ENCODE data around the gene CD40LG. TPM values are rescaled to one million over a fixed set of nuclear protein-coding genes. Genes with fewer than 3 reads are reported as not detected.

The CD40LG gene
- total and polyA plus RNA-seq, 10 donors = 1.3 to 8.7 (median 2.4) TPM

GRCh38 chrX:136660896-136661295 is 12.9 kb downstream of the CD40LG start:
- Histone ChIP-seq H3K27ac (peak overlapping the region in 3 of 8 donors; percentile 2 to 45 (median 28)), H3K4me3 (no peak overlapping the region), H3K36me3 (peaks cover 0 to 22% (median 2%) of the 10 kb centered on the region in 6 donors), H3K4me1 (peaks cover 0 to 6% (median 0%) of the 10 kb centered on the region in 6 donors), H3K9me3 (peaks cover 0 to 11% (median 4%) of the 10 kb centered on the region in 8 donors), H3K27me3 (replicated peaks in 1 of 7) (no peaks in the 10 kb centered on the region)
- DNase-seq = no peak
- intact Hi-C loops (cut with DNase I; ENCODE audit: low total_unique reads) = no loop called here
- TF ChIP-seq POLR2AphosphoS5 (IDR thresholded peaks at IDR 0.05) (no peak), POLR2A (IDR thresholded peaks at IDR 0.05) (no peak)
- TF ChIP-seq, protein P1, sequence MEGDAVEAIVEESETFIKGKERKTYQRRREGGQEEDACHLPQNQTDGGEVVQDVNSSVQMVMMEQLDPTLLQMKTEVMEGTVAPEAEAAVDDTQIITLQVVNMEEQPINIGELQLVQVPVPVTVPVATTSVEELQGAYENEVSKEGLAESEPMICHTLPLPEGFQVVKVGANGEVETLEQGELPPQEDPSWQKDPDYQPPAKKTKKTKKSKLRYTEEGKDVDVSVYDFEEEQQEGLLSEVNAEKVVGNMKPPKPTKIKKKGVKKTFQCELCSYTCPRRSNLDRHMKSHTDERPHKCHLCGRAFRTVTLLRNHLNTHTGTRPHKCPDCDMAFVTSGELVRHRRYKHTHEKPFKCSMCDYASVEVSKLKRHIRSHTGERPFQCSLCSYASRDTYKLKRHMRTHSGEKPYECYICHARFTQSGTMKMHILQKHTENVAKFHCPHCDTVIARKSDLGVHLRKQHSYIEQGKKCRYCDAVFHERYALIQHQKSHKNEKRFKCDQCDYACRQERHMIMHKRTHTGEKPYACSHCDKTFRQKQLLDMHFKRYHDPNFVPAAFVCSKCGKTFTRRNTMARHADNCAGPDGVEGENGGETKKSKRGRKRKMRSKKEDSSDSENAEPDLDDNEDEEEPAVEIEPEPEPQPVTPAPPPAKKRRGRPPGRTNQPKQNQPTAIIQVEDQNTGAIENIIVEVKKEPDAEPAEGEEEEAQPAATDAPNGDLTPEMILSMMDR (IDR thresholded peaks at IDR 0.05 in 8 of 11, conservative IDR thresholded peaks at IDR 0.05 in 3 of 11) = no peak
- WGBS, 5 donors = 74 to 100% (median 88%) methylated on average over 1 of the region's 1 CpG

DNA sequence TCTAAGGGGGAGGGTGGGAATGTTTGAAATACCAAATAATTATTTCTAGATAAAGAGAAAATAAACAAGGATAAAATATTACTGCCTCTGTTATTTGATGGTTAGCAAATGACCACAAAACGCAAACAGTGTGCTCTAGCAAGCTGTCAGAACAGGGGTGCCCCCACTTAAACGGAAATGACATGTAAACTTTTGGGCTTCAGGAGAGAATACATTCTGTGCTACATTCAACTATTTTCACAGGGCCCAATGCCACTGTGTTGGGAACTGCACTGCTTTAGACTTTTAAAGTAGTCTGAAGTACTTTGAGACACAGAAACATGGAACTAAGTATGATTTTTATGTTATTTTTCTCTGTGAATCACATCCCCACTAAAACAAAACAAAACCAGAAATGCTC is 14.1 kb downstream of the CD40LG start:
- DNase-seq = no peak
- whole genome bisulfite sequencing, 5 donors = 52 to 70% (median 54%) methylated on average over 2 of the region's 2 CpGs
- TF ChIP-seq, protein P1 (IDR thresholded peaks at IDR 0.05 in 8 of 11, conservative IDR thresholded peaks at IDR 0.05 in 3 of 11) = no peak
- TF ChIP-seq POLR2AphosphoS5 (IDR thresholded peaks at IDR 0.05) = peak in 1 of 3 donors; percentile 27
- TF ChIP-seq POLR2A (IDR thresholded peaks at IDR 0.05) = no peak

DNA sequence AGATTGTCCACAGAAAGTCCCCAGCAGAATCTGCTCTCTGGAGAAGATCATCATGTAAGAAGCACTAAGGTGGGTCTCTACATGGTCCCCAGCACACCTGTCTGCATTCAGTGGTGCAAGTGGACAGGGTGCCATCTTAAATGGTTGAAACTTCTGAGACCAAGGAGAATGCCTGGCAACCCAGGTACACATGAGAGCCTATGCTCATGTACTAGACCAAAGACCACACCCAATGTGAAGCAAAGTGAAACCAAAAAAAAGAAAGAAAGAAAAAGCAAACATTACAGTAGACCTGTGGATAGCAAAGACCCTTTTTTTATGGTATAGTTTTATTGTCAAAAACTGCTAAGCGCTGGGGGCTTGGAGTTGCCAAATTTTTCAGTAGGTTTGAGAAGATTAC is 15.0 kb downstream of the CD40LG start:
- intact Hi-C loops (cut with DNase I; ENCODE audit: low total_unique reads) = no loop called here
- TF ChIP-seq POLR2AphosphoS5 (IDR thresholded peaks at IDR 0.05) = no peak
- TF ChIP-seq POLR2A (IDR thresholded peaks at IDR 0.05) = no peak
- TF ChIP-seq, protein P1 (IDR thresholded peaks at IDR 0.05 in 8 of 11, conservative IDR thresholded peaks at IDR 0.05 in 3 of 11) = no peak
- 84 to 100% (median 100%) methylated on average over 1 of the region's 1 CpG for whole genome bisulfite sequencing, 5 donors

More for the DNA sequence above, 14.1 kb downstream of the CD40LG start:
- peaks cover 0 to 13% (median 0%) of the 10 kb centered on the region in 6 donors for H3K4me1 ChIP-seq
- H3K27ac ChIP-seq = peak overlapping the region in 4 of 8 donors; percentile 28 to 71 (median 62)
- H3K36me3 ChIP-seq = peaks cover 0 to 35% (median 8%) of the 10 kb centered on the region in 6 donors
- peaks cover 0 to 11% (median 4%) of the 10 kb centered on the region in 8 donors for H3K9me3 ChIP-seq
- intact Hi-C loops (cut with DNase I; ENCODE audit: low total_unique reads) = no loop called here
- no peak overlapping the region for H3K4me3 ChIP-seq
- no peaks in the 10 kb centered on the region for H3K27me3 ChIP-seq (replicated peaks in 1 of 7)

DNA sequence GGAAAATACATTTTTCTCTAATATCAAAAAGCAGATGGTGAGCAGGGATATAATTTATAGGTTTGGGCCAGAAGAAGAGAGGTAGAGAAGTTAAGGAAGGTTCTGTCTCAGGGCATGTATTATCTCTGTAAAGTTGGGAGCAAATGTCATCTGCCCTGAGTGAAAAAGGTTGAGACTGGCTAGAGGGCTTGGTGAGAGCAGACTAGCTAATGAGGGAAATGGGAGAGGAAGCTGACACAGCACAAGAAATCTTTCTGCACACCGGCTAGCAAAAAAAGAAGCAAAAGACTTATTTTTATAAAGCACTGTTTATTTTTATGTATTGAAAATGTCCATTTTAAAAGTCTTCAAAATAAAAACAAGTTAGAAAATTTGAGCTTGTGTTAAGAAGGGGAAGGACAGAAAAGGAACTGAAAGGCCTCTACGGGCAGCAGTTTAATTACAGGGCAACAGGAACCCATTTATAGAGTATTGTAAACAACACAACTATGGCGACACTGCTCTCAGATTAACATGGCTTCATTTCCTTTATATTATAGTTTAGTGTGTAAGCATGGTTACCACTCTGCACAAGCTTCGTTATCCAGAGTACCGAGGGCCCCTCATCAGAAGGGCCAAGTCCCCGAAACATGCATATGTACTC is 17.4 kb downstream of the CD40LG start:
- WGBS, 5 donors = 60 to 74% (median 65%) methylated on average over 6 of the region's 6 CpGs
- intact Hi-C loops (cut with DNase I; ENCODE audit: low total_unique reads) = no loop called here

More for the DNA sequence above, 15.0 kb downstream of the CD40LG start:
- Histone ChIP-seq H3K4me1 (peaks cover 0 to 13% (median 0%) of the 10 kb centered on the region in 6 donors), H3K27me3 (replicated peaks in 1 of 7) (no peaks in the 10 kb centered on the region), H3K4me3 (no peak overlapping the region), H3K9me3 (peaks cover 0 to 11% (median 4%) of the 10 kb centered on the region in 8 donors), H3K27ac (peak overlapping the region in 4 of 8 donors; percentile 28 to 71 (median 62)), H3K36me3 (peaks cover 0 to 43% (median 15%) of the 10 kb centered on the region in 6 donors)
- no peak for DNase-seq

More for the DNA sequence above, 17.4 kb downstream of the CD40LG start:
- Histone ChIP-seq H3K27ac (peak overlapping the region in 4 of 8 donors; percentile 43 to 64 (median 52)), H3K4me3 (no peak overlapping the region), H3K27me3 (replicated peaks in 1 of 7) (no peaks in the 10 kb centered on the region), H3K4me1 (peaks cover 0 to 13% (median 0%) of the 10 kb centered on the region in 6 donors), H3K36me3 (peaks cover 0 to 67% (median 30%) of the 10 kb centered on the region in 6 donors), H3K9me3 (peaks cover 0 to 11% (median 4%) of the 10 kb centered on the region in 8 donors)
- TF ChIP-seq, protein P1 (IDR thresholded peaks at IDR 0.05 in 8 of 11, conservative IDR thresholded peaks at IDR 0.05 in 3 of 11) = no peak
- TF ChIP-seq POLR2A (IDR thresholded peaks at IDR 0.05) (no peak), POLR2AphosphoS5 (IDR thresholded peaks at IDR 0.05) (no peak)
- no peak for DNase-seq

All from spleen (tissue), 11 donors.